HCT116 (cell line): ENCODE results near the gene CD83. TPM values are rescaled to one million over a fixed set of nuclear protein-coding genes. Genes with fewer than 3 reads are reported as not detected.

Experiments
- ATAC-seq: fragments of 200-7000 bp; cut with Tn5 transposase; 2 replicates; pipeline ENCODE4 v1.9.1; 2020; ENCODE audit warnings: mild to moderate bottlenecking, moderate library complexity
- BruUV-seq: library from RNA; stranded (reverse); fragments of 400-500 nt; replicated peaks from 2 replicates; lab custom pipeline; 2021; lab: Mats Ljungman, UMichigan
- CTCF ChIA-PET: fragments of 300-600 bp; sonication (Branson Sonifier 250); formaldehyde crosslinking; loops from one replicate; lab custom pipeline; 2021; ENCODE audit warnings: antibody characterized with exemption; lab: Charles Lee
- POLR2A ChIA-PET: fragments of 300-600, 350-600 bp; sonication (Branson Sonifier 250); formaldehyde crosslinking; loops from one replicate; lab custom pipeline; 2021; ENCODE audit warnings: antibody characterized with exemption; lab: Charles Lee
- RAD21 ChIA-PET, 2 experiments: fragments of 300-600 bp; sonication (Branson Sonifier 250); formaldehyde crosslinking; loops; one replicate each; lab custom pipeline; 2023; ENCODE audit warnings: low total read pairs in 2 of 2; ENCODE audit not compliant: uncharacterized antibody in 2 of 2, unreplicated experiment in 2 of 2, low non-redundant PET in 1 of 2; lab: Charles Lee
- DNase-seq: peaks from one replicate; pipeline ENCODE4 v3.0.0-alpha.2; 2010; ENCODE audit warnings: low read depth, low spot score
- H2AFZ ChIP-seq: fragments of 200-600 bp; shearing (Covaris generic), sonication (generic); 2 replicates; pipeline ENCODE4 v1.6.1; 2017; ENCODE audit warnings: low read depth, mixed run types, mixed read lengths, antibody characterized with exemption, low read length; ENCODE audit not compliant: poor library complexity, severe bottlenecking
- H3K27ac ChIP-seq: 2 replicates; pipeline ENCODE4 v1.5.1; 2012; ENCODE audit warnings: low read depth, low read length
- H3K27me3 ChIP-seq: fragments of 200-600 bp; sonication (generic); 2 replicates; pipeline ENCODE4 v1.6.1; 2016; ENCODE audit warnings: mixed run types, low read length, mixed read lengths; ENCODE audit not compliant: insufficient read depth
- H3K36me3 ChIP-seq, 2 experiments: fragments of 200-500 bp in 1 of 2; fragments of 200-600 bp in 1 of 2; sonication (Bioruptor generic) in 1 of 2; sonication (generic) in 1 of 2; 2 replicates each; pipeline versions ENCODE4 v1.5.1 to v1.6.1; 2014 to 2016; ENCODE audit warnings: low read length in 2 of 2, inconsistent platforms in 1 of 2, mixed read lengths in 1 of 2, mixed run types in 1 of 2; ENCODE audit not compliant: insufficient read depth in 2 of 2, control insufficient read depth in 1 of 2
- H3K4me1 ChIP-seq, 2 experiments: fragments of 200-600 bp in 1 of 2; sonication (generic) in 1 of 2; 2 replicates each; pipeline versions ENCODE4 v1.5.1 to v1.6.1; 2012 to 2017; ENCODE audit warnings: low read length in 2 of 2, inconsistent platforms in 1 of 2, mild to moderate bottlenecking in 1 of 2, mixed read lengths in 1 of 2, mixed run types in 1 of 2, moderate library complexity in 1 of 2; ENCODE audit not compliant: insufficient read depth in 2 of 2, control insufficient read depth in 1 of 2
- H3K4me2 ChIP-seq: fragments of 200-600 bp; sonication (generic); 2 replicates; pipeline ENCODE4 v1.6.1; 2017; ENCODE audit warnings: mixed run types, low read length, mixed read lengths
- H3K4me3 ChIP-seq, 2 experiments: fragments of 200-600 bp in 1 of 2; sonication (generic) in 1 of 2; replicated peaks in 1 of 2; 2 replicates each; pipeline ENCODE4 v1.5.1; 2011 to 2016; ENCODE audit warnings: low read length in 2 of 2, control low read depth in 1 of 2, low read depth in 1 of 2, mild to moderate bottlenecking in 1 of 2, mixed read lengths in 1 of 2, mixed run types in 1 of 2
- H3K79me2 ChIP-seq: fragments of 200-600 bp; sonication (generic); 2 replicates; pipeline ENCODE4 v1.6.1; 2017; ENCODE audit warnings: mild to moderate bottlenecking, mixed run types, low read length, moderate library complexity, mixed read lengths; ENCODE audit not compliant: insufficient read depth
- H3K9ac ChIP-seq: fragments of 200-600 bp; sonication (generic); 2 replicates; pipeline ENCODE4 v1.6.1; 2016; ENCODE audit warnings: low read length, mixed read lengths
- H3K9me2 ChIP-seq: fragments of 200-600 bp; sonication (generic), shearing (Covaris generic); 2 replicates; pipeline ENCODE4 v1.6.1; 2017; ENCODE audit warnings: mixed run types, mild to moderate bottlenecking, moderate library complexity; ENCODE audit not compliant: insufficient read depth
- H3K9me3 ChIP-seq, 2 experiments: fragments of 200-500 bp in 1 of 2; fragments of 200-600 bp in 1 of 2; sonication (Bioruptor generic) in 1 of 2; sonication (generic) in 1 of 2; 2 replicates each; pipeline ENCODE4 v1.6.1; 2014 to 2017; ENCODE audit warnings: low read length in 2 of 2, mixed read lengths in 2 of 2, inconsistent platforms in 1 of 2, low read depth in 1 of 2, mild to moderate bottlenecking in 1 of 2, mixed run types in 1 of 2, moderate library complexity in 1 of 2; ENCODE audit not compliant: control insufficient read depth in 1 of 2, insufficient read depth in 1 of 2
- H4K20me1 ChIP-seq: fragments of 200-600 bp; sonication (generic), shearing (Covaris generic); 2 replicates; pipeline ENCODE4 v1.6.1; 2017; ENCODE audit warnings: mixed run types, mild to moderate bottlenecking, moderate library complexity; ENCODE audit not compliant: insufficient read depth
- CEBPB ChIP-seq: IDR thresholded peaks from 2 replicates; pipeline ENCODE4 v1.6.1; 2012; ENCODE audit warnings: low read depth
- EZH2 ChIP-seq: fragments of 200-600 bp; sonication (generic); IDR thresholded peaks from 2 replicates; pipeline ENCODE4 v1.6.1; 2017; ENCODE audit warnings: antibody characterized with exemption, mixed run types
- JUND ChIP-seq: IDR thresholded peaks from 2 replicates; pipeline ENCODE4 v1.6.1; 2012
- POLR2AphosphoS5 ChIP-seq: IDR thresholded peaks from 2 replicates; pipeline ENCODE4 v1.6.1; 2011; ENCODE audit warnings: mild to moderate bottlenecking, low read depth, low read length, moderate library complexity
- REST ChIP-seq: IDR thresholded peaks from 2 replicates; pipeline ENCODE4 v1.6.1; 2012; ENCODE audit warnings: low read depth
- SRF ChIP-seq: IDR thresholded peaks from 2 replicates; pipeline ENCODE4 v1.6.1; 2012; ENCODE audit warnings: low read depth
- ZBTB33 ChIP-seq: IDR thresholded peaks from 2 replicates; pipeline ENCODE4 v1.6.1; 2011; ENCODE audit warnings: mild to moderate bottlenecking, low read length, moderate library complexity; ENCODE audit not compliant: insufficient replicate concordance; ENCODE audit errors: extremely low read depth
- ZFX ChIP-seq: fragments of 450-650 bp; IDR thresholded peaks from 2 replicates; pipeline ENCODE4 v1.6.1; 2017
- ZNF274 ChIP-seq: fragments of 200-500 bp; sonication (Bioruptor generic); IDR thresholded peaks from 2 replicates; pipeline ENCODE4 v1.6.1; 2014; ENCODE audit warnings: mild to moderate bottlenecking, low read depth, low read length, inconsistent platforms
- intact Hi-C: fragments of 100-400 bp; cut with micrococcal nuclease; formaldehyde crosslinking; loops from 2 replicates; pipeline ENCODE4 v1.10.0; 2022
- total RNA-seq: library from RNA; stranded (reverse); gene quantifications from one replicate; pipeline ENCODE4 v1.2.1, GENCODE V29; 2021; ENCODE audit not compliant: unreplicated experiment
- TF ChIP-seq, protein P1 (sequence below): IDR thresholded peaks from 2 replicates; pipeline ENCODE4 v1.6.1; 2012
- TF ChIP-seq, protein P2 (sequence below), 3 experiments: fragments of 200-600 bp in 1 of 3; sonication (generic) in 1 of 3; IDR thresholded peaks in 2 of 3; conservative IDR thresholded peaks in 1 of 3; 2 replicates each; pipeline ENCODE4 v1.5.1; 2012 to 2017; ENCODE audit warnings: low read depth in 2 of 3, low read length in 2 of 3, antibody characterized with exemption in 1 of 3, borderline replicate concordance in 1 of 3, control low read depth in 1 of 3, mild to moderate bottlenecking in 1 of 3, mixed read lengths in 1 of 3, mixed run types in 1 of 3, moderate library complexity in 1 of 3; ENCODE audit not compliant: insufficient read depth in 1 of 3

CD83 gene
- total RNA-seq, 1 experiment from 2014 or later: 6.0 TPM

DNA sequence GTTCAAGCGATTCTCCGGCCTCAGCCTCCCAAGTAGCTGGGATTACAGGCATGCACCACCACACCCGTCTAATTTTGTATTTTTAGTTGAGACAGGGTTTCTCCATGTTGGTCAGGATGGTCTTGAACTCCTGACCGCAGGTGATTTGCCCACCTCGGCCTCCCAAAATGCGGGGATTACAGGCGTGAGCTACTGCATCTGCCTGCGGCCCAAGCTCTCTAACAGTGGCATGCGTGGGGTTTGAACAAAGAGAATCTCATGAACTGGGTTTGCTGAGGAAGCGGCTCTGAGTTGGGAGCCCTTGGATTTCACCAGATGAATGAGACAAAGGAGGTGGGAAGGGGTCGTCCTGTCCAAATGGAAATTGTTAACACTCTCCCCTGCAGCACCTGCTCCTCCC, 33.2 kb upstream of the CD83 start:
- Histone ChIP-seq H3K9ac (no peak overlapping the region), H3K36me3 (no peaks in the 10 kb centered on the region), H3K4me1 (no peaks in the 10 kb centered on the region), H2AFZ (no peak overlapping the region), H3K4me3 (no peak overlapping the region), H3K27ac (no peak overlapping the region), H3K9me2 (no peaks in the 10 kb centered on the region), H4K20me1 (no peaks in the 10 kb centered on the region), H3K79me2 (no peaks in the 10 kb centered on the region), H3K9me3 (no peaks in the 10 kb centered on the region), H3K4me2 (no peak overlapping the region), H3K27me3 (no peaks in the 10 kb centered on the region)
- ChIA-PET CTCF (no interaction called here), POLR2A (no interaction called here)
- ATAC-seq (no peak), DNase-seq (no peak)
- intact Hi-C loops: no loop called here
- TF ChIP-seq CEBPB (no peak), ZFX (no peak), REST (no peak)
- TF ChIP-seq, all 23 proteins: peak for 0
- RAD21 ChIA-PET: no interaction called here
- BruUV-seq: no TSS peak

DNA sequence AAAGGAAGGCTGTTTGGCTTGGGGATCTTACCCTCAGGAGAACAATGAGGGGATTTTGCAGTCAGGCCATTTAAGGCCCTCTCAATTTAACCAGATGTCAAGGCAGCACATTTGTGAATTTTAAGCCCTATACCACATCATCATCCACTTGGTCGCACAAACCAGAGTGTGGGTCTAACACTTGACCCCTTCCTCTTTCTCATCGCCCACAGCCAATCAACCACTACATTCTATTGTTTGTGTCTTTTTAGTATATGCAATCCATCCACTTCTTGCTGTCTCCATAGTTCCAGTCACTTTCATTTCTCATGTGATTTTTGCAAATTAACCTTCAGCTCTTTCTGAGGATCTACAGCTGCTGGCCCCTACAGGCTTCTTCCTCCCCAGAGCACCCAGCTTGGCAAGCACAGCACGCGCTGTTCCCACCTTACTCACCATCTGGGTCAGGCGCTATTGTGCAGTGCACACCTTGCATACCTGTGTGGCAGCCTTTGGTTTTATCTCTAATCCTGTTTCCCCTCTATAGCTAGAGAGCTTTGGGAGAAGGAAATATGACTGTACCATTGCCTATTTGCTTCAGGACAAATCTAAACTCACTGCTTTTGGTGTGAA, 32.3 kb upstream of the CD83 start:
- no TSS peak for BruUV-seq
- H2AFZ ChIP-seq: no peak overlapping the region
- ChIA-PET CTCF (no interaction called here), POLR2A (no interaction called here), RAD21 (no interaction called here)
- no peaks in the 10 kb centered on the region for H3K79me2 ChIP-seq
- H3K4me1 ChIP-seq: no peaks in the 10 kb centered on the region
- no peaks in the 10 kb centered on the region for H4K20me1 ChIP-seq
- H3K27me3 ChIP-seq: no peaks in the 10 kb centered on the region
- no peaks in the 10 kb centered on the region for H3K9me3 ChIP-seq
- H3K36me3 ChIP-seq: no peaks in the 10 kb centered on the region
- ATAC-seq: no peak
- no peak overlapping the region for H3K4me3 ChIP-seq
- H3K27ac ChIP-seq: no peak overlapping the region
- no peak for DNase-seq
- intact Hi-C loops: no loop called here
- H3K9ac ChIP-seq: no peak overlapping the region
- H3K4me2 ChIP-seq: no peak overlapping the region
- no peaks in the 10 kb centered on the region for H3K9me2 ChIP-seq
- TF ChIP-seq, protein P1, sequence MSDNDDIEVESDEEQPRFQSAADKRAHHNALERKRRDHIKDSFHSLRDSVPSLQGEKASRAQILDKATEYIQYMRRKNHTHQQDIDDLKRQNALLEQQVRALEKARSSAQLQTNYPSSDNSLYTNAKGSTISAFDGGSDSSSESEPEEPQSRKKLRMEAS: no peak
- TF ChIP-seq ZNF274: no peak
- TF ChIP-seq JUND: no peak
- no peak for TF ChIP-seq EZH2
- TF ChIP-seq POLR2AphosphoS5: no peak
- no peak for TF ChIP-seq SRF
- TF ChIP-seq, protein P2, sequence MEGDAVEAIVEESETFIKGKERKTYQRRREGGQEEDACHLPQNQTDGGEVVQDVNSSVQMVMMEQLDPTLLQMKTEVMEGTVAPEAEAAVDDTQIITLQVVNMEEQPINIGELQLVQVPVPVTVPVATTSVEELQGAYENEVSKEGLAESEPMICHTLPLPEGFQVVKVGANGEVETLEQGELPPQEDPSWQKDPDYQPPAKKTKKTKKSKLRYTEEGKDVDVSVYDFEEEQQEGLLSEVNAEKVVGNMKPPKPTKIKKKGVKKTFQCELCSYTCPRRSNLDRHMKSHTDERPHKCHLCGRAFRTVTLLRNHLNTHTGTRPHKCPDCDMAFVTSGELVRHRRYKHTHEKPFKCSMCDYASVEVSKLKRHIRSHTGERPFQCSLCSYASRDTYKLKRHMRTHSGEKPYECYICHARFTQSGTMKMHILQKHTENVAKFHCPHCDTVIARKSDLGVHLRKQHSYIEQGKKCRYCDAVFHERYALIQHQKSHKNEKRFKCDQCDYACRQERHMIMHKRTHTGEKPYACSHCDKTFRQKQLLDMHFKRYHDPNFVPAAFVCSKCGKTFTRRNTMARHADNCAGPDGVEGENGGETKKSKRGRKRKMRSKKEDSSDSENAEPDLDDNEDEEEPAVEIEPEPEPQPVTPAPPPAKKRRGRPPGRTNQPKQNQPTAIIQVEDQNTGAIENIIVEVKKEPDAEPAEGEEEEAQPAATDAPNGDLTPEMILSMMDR (IDR thresholded peaks at IDR 0.05 in 2 of 3, conservative IDR thresholded peaks at IDR 0.05 in 1 of 3; ENCODE audit: borderline replicate concordance in 1 of 3, insufficient read depth in 1 of 3, low read depth in 2 of 3, low read length in 2 of 3): no peak
- no peak for TF ChIP-seq ZBTB33
